Lower lobe of right lung (tissue), 2 donors: ENCODE results near the gene RGS21. TPM values are rescaled to one million over a fixed set of nuclear protein-coding genes. Genes with fewer than 3 reads are reported as not detected.

Experiments
- ATAC-seq, 2 donors: fragments of 200-7000 bp; cut with Tn5 transposase; one replicate each; pipeline ENCODE4 v1.9.1; 2020 to 2022; ENCODE audit warnings: mild to moderate bottlenecking in 2 of 2, moderate library complexity in 2 of 2
- DNase-seq: peaks from one replicate; pipeline ENCODE4 v3.0.0-alpha.2; 2020
- H3K27ac ChIP-seq: fragments of 200-600 bp; one replicate; pipeline ENCODE4 v1.8.0; 2022
- H3K27me3 ChIP-seq: fragments of 200-600 bp; one replicate; pipeline ENCODE4 v1.8.0; 2022; ENCODE audit warnings: low read depth
- H3K36me3 ChIP-seq: fragments of 200-600 bp; one replicate; pipeline ENCODE4 v1.8.0; 2022; ENCODE audit warnings: mild to moderate bottlenecking
- H3K4me1 ChIP-seq: fragments of 200-600 bp; one replicate; pipeline ENCODE4 v1.8.0; 2022
- H3K4me3 ChIP-seq: fragments of 200-600 bp; one replicate; pipeline ENCODE4 v1.8.0; 2022; ENCODE audit warnings: mild to moderate bottlenecking
- H3K9me3 ChIP-seq: fragments of 200-600 bp; one replicate; pipeline ENCODE4 v1.8.0; 2022
- intact Hi-C: fragments of 100-400 bp; cut with DNase I; formaldehyde crosslinking; loops from one replicate; pipeline ENCODE4 v1.11.0; 2022
- total RNA-seq: library from RNA; stranded (reverse); fragmentation: NEBNext Ultra II Directional; extraction: Animal tissue kit (Norgen Biotek cat#: 25700); gene quantifications from one replicate; pipeline ENCODE4 v1.2.1, GENCODE V29; 2021
- TF ChIP-seq, protein P1 (sequence below): fragments of 200-600 bp; IDR thresholded peaks from one replicate; pipeline ENCODE4 v1.8.0; 2022; ENCODE audit warnings: antibody characterized with exemption, mild to moderate bottlenecking
- donor health status: DM: no; HTN: yes; CAD: no; lungs with severe emphysema.

The RGS21 gene
- total RNA-seq, 1 donor from 2014 or later: not detected

DNA sequence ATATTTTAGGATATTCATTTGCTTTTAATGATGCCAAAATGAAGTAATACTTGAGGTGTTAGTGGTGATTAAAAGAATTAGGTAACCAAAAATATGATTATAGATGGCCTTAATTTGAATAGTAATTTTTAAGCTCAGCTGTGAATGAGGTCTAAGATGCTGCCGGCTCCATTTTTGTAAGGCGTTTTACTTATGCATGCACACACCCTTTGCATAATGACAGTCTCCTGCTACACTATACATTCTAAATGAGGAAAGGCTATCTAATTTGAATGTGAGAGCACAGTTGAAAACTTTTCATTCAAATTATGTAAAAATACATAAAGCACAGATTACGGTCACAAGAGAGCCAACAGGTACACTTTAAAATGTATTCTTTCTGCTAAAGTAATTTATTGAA lies 41.6 kb downstream of the RGS21 start:
- intact Hi-C loops: no loop called here
- TF ChIP-seq, protein P1, sequence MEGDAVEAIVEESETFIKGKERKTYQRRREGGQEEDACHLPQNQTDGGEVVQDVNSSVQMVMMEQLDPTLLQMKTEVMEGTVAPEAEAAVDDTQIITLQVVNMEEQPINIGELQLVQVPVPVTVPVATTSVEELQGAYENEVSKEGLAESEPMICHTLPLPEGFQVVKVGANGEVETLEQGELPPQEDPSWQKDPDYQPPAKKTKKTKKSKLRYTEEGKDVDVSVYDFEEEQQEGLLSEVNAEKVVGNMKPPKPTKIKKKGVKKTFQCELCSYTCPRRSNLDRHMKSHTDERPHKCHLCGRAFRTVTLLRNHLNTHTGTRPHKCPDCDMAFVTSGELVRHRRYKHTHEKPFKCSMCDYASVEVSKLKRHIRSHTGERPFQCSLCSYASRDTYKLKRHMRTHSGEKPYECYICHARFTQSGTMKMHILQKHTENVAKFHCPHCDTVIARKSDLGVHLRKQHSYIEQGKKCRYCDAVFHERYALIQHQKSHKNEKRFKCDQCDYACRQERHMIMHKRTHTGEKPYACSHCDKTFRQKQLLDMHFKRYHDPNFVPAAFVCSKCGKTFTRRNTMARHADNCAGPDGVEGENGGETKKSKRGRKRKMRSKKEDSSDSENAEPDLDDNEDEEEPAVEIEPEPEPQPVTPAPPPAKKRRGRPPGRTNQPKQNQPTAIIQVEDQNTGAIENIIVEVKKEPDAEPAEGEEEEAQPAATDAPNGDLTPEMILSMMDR: no peak
- H3K4me3 ChIP-seq: no peak overlapping the region
- ATAC-seq (no peak), DNase-seq (no peak)
- H3K4me1 ChIP-seq: no peaks in the 10 kb centered on the region
- no peaks in the 10 kb centered on the region for H3K9me3 ChIP-seq
- no peaks in the 10 kb centered on the region for H3K27me3 ChIP-seq
- no peaks in the 10 kb centered on the region for H3K36me3 ChIP-seq
- H3K27ac ChIP-seq: no peak overlapping the region

DNA sequence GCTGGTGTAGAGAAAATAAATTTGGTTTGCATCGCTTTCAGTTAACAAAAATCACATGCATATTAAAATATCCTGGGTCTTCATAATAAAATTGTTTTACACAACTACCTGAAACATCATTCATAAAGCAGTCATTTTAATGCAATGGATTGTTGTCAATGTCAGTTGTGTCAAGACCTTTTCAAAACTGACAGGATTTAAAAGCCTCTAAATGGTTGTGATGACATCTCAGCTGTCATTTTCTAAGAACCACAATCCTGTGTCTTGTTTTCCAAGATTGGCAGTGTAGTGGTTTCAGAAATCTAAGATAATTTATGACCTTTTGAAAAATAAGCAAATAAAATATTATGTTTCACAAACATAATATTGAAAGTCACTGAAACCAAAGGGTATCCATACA lies 42.0 kb downstream of the RGS21 start:
- H3K9me3 ChIP-seq: no peaks in the 10 kb centered on the region
- H3K27ac ChIP-seq: no peak overlapping the region
- no peaks in the 10 kb centered on the region for H3K4me1 ChIP-seq
- TF ChIP-seq, protein P1: no peak
- ATAC-seq (no peak), DNase-seq (no peak)
- no peak overlapping the region for H3K4me3 ChIP-seq
- no peaks in the 10 kb centered on the region for H3K27me3 ChIP-seq
- intact Hi-C loops: no loop called here
- H3K36me3 ChIP-seq: no peaks in the 10 kb centered on the region

DNA sequence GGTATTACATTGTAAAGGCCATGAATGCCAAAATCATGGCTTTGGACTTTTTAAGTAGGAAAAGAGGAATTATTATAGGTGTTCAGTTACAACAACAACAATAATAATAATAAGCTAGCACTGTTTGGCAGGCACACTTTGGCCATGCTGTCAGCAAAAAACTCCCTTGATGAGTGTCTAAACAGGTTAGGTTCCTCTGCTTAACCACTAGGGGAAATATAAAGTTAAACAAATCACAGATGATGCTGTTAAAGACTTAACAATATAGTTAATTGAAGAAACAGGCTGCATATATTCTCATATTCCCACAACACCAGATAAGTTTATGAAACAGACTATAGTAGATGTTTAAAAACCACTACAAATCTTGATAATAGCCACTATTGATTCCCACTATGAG lies 46.4 kb downstream of the RGS21 start:
- Histone ChIP-seq H3K27me3 (no peaks in the 10 kb centered on the region), H3K36me3 (no peaks in the 10 kb centered on the region), H3K9me3 (no peaks in the 10 kb centered on the region), H3K4me1 (no peaks in the 10 kb centered on the region), H3K27ac (no peak overlapping the region), H3K4me3 (no peak overlapping the region)
- ATAC-seq (no peak), DNase-seq (no peak)
- TF ChIP-seq, protein P1: no peak
- intact Hi-C loops: no loop called here

DNA sequence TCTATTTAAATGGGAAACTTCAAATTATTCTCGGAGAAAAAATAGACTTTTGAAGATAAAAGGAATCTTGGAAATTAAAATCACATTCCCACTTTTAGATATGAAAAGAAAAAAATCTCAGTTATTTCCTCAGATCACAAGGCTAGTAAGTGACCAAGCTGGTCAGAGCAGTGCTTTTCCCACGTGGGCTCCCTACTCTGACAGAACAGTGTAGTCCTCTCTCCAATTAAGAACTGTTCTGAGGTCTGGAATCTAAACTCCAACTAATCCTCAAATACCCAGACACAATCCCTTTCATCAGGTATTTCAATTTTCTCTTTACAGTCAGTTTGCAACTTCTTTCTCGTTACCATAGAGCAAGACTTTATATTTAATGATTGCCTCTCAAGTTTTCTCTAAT lies 50.6 kb downstream of the RGS21 start:
- intact Hi-C loops: no loop called here
- no peak overlapping the region for H3K4me3 ChIP-seq
- TF ChIP-seq, protein P1: no peak
- H3K9me3 ChIP-seq: no peaks in the 10 kb centered on the region
- H3K4me1 ChIP-seq: no peaks in the 10 kb centered on the region
- no peak overlapping the region for H3K27ac ChIP-seq
- DNase-seq (no peak), ATAC-seq (no peak)
- H3K27me3 ChIP-seq: no peaks in the 10 kb centered on the region
- no peaks in the 10 kb centered on the region for H3K36me3 ChIP-seq

GRCh38 chr1:192375306-192375705 lies 58.5 kb downstream of the RGS21 start:
- Histone ChIP-seq H3K9me3 (no peaks in the 10 kb centered on the region), H3K36me3 (no peaks in the 10 kb centered on the region), H3K4me1 (no peaks in the 10 kb centered on the region), H3K27ac (no peak overlapping the region), H3K4me3 (no peak overlapping the region), H3K27me3 (no peaks in the 10 kb centered on the region)
- TF ChIP-seq, protein P1: no peak
- ATAC-seq (no peak), DNase-seq (no peak)
- intact Hi-C loops: no loop called here

DNA sequence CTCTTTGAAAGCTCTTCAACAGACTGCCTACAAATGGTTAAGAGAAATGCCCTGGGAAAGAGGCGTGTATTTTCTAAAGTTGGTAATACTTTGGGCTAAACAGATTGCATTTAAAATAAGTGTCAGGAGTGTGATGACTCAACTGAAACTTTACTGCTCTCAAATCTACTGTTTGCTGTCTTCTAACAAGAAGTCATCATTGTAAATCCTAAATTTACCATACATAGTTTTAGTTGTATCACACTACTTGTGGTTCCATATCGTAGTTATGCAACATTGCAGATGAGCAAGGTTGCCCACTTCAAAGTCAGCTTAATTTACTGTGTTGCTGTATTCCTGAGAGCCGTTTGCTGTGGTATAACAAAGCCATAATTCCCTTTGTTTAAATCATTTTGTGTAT lies 59.6 kb downstream of the RGS21 start:
- ATAC-seq (no peak), DNase-seq (no peak)
- Histone ChIP-seq H3K4me3 (no peak overlapping the region), H3K27ac (no peak overlapping the region), H3K4me1 (no peaks in the 10 kb centered on the region), H3K9me3 (no peaks in the 10 kb centered on the region), H3K27me3 (no peaks in the 10 kb centered on the region), H3K36me3 (no peaks in the 10 kb centered on the region)
- intact Hi-C loops: no loop called here
- TF ChIP-seq, protein P1: no peak
